ENCODE measurements around the gene DAB1.
"Not testable (repeated sequence)": the region's sequence is repeated elsewhere in the genome, so short reads cannot be mapped to it uniquely, and the experiment has no call there.

Gene DAB1

DNA sequence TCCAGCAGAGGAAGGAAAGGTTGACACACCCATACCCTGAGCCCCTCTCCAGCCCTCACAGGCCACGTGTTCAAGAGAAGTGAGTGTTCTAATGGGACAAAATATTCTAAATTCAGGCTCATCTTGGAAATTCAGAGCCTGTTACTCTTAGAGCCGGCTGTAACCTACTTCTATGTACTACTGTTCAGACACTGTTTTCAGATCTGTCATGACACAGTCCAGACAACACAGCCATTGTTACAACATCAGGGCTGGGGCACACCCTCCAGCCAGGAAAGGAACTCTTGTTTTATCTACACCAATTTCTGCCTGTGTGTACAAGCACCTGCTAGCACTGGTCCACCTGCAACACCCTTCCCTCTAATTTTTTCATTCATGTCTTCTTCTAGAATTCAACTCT is 312.7 kb downstream of the DAB1 start:
- DNase-seq: no peak

DNA sequence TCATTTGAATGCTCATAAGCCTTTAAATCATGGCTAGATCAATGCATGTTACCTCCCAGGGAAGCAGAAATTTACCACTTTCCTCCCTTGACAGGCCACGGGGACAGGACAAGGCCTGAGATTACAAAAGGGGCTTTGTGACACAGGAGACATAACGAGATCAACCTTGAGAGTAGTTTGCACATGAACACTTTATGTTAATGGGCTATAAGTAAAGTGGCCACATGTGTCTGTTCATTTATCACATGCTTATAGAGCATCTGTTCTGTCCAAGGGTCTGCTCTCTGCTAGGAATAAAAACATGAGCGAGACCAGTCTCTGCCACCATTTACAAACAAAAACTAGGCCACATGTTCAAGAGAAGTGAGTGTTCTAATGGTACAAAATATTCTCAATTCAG is 314.0 kb downstream of the DAB1 start:
- no peak for DNase-seq

DNA sequence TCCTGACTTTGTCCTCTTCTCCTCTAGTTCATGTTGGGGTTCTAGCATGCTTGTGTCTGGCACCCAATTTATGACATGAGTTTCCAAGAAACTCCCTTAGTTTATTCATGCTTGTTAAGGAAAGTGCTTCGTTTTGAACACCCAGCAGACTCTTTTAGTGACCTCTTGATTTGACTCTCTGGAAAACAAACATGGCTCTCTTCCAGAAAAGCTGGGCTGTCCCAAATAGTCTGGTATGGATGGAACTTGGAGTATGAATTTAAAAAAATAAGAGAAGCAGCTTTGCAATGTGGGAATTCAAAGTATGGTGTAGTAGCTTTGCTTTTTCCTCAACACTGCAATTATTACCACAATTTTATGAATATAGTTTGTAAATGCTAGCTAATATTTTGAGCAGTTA is 314.6 kb downstream of the DAB1 start:
- DNase-seq: no peak

GRCh38 chr1:57106296-57106695 is 317.6 kb downstream of the DAB1 start:
- no peak for DNase-seq

DNA sequence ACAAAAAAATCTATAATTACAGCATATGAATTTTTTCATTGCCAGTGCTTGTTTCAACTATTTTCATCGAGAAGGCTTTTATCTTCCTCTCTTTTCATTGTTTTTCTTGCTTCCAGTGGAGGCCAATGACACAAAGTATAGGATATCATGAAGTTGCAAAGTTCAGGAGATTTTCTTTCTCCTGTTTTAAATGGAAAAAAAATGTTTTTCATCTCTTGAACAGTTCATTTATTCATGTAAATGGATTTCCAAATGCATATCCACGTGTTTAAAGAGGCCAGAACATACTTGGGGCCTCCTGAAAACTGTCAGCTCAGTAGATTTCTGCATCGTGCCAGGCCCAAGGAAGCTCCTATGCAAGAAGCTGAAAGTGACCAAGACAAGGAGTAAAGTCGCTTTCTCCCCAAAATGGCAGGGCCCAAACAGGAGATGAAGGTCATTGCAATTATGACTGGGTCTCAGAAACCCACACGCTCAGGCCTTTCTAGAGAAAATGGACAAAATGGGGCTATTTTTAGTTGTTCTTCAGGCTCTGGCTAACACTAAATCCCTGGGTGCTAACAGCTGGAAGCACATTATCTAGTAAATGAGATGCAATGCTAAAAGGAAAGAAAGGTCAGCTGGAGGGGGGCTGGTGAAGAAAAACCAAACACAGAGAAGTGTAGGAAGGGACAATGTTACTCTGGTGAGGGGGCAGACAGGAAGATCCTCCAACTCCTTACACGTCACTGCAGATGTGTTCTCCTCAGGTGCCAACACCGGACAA is 321.1 kb downstream of the DAB1 start:
- no peak for DNase-seq

DNA sequence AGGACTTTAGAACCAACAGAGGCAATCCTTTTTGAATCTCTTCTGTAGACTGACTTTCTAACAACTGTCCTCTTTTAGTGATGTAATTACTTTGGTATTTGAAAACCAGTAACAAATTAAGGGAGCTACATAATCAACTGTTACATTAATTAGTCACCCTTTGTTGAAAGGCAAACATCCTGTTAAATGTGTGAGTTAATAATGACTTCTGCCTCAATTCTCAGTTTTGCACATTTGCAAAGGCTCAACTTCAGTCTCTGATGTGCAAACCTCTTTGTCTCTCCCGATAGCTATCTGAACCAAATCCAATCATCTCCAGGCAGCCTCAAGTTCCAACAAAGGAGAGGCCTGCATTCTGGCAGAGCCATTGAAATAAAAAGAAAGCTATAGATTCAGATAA is 322.7 kb downstream of the DAB1 start:
- no peak for DNase-seq

DNA sequence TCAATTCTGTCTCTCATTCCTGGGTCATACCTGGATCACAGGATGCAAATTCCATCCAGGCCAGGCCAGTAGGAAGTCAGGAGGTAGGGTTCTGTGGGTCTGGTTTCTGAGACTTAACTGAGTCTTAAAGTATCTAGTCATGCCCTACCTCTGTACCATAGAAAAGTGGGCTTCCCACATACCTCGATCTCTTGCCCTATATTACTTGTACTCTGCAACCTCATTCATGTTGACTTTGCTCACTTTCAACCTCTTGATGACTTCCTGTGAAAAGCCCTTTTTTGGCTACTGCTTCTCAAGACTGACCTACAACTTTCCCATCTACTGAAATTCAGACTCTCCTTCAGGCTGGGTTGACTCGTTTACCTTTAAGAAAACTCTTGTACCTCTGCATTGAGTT is 329.1 kb downstream of the DAB1 start:
- DNase-seq: no peak

GRCh38 chr1:57093122-57093521 is 330.7 kb downstream of the DAB1 start:
- no peak for DNase-seq

DNA sequence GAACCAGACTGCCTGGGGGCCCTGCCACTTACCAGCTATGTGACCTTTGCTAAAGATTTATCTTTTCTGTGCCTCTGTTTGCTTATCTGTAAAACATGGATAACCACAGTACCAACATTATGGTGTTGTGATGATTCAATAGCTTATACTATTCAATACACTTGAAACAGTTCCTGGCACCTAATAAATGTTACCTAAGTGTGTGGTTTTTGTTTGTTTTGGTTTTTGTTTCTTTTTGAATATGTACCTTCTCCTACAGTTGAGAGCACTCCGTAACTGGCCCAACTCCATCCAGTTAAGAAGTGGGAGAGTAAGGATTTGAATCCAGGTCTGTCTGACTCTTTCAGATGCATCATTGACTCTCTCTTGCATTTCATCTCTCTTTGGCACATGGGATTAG is 332.2 kb downstream of the DAB1 start:
- DNase-seq: no peak

DNA sequence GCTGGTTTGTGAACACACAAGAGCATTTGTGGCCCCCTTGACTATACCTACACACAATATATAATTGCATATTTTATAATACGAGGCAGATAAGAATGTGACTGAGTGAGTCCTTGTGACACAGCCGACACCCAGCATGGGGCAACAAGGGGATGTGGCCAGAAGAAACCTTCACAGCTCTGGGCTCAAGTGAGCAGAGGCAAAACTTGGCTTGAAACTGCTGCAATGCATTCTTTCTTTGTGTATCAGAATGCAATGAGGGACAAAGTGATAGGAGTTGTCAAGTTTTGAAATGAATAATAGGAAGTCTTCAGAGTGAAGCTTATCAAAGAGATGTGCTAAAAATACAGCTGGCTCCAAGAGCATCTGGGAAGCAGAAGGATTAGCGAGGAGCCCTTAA is 334.0 kb downstream of the DAB1 start:
- DNase-seq: no peak

GRCh38 chr1:57089221-57089620 is 334.6 kb downstream of the DAB1 start:
- DNase-seq: no peak

DNA sequence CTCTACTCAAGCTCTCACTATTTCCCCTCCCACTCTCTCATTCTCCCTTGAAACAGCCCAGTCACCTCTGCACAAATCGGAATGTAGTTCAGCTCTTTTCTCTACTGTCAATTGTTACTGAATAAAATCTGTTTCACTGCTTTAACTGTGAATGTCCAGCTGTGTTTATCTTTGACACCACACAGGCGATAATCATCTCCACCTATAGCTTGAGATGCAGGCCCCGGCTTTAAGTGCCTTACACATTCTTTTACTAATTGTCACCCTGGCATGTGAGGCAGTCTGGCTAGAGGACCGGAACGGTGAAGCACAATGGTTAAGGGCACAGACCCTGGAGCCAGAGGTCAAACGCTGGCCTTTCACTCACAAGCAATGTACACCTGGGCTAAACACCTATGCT is 335.2 kb downstream of the DAB1 start:
- DNase-seq: no peak

DNA sequence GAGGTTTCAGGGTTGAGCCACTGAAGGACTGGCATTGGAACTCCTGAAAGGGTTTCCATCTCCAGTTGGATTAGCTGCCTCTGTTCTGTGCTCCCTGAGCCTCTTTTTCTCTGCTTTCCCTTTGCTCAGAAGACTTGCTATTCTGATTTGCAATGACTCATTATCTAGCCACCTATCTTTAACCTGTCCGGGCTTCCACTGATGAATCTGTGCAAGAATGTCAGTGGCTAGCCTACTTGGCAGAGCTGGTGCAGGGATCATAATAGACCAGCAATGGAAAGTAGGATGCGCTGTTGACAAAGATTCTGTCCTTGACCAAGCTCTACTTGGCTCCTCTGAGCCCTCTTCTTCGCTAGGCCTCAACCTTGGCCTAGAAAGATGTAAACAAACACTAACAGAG is 336.2 kb downstream of the DAB1 start:
- not testable (repeated sequence) for DNase-seq

- DNase-seq: no peak
These were observed 337.7 kb downstream of the DAB1 start for GRCh38 chr1:57086154-57086553.

DNA sequence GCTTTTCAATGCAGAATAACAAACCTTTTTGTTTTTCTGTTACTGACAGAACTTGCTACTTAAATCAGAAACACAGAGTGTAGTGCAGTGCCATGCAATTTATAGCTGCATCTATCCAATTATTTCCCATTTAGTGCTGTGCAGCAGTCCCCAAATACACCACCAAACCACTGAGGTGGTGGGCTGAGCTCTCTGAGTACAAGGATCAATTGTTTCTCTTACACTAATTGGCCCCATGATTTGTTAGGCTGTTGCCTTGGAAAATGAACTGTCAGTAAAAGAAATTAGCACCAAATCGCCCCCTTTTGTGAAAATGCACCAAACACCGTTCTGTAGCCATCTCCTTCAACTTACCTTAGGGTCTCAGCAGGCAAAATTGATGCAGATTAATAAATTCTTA is 339.2 kb downstream of the DAB1 start:
- DNase-seq: no peak

- DNase-seq: no peak
These were observed 341.0 kb downstream of the DAB1 start for GRCh38 chr1:57082711-57083439.

GRCh38 chr1:57079454-57080157 is 344.3 kb downstream of the DAB1 start:
- DNase-seq: no peak

- no peak for DNase-seq
These were observed 351.3 kb downstream of the DAB1 start for GRCh38 chr1:57072401-57073110.

GRCh38 chr1:57067863-57068262 is 356.0 kb downstream of the DAB1 start:
- no peak for DNase-seq

- DNase-seq: no peak
These were observed 356.8 kb downstream of the DAB1 start for GRCh38 chr1:57066980-57067610.

GRCh38 chr1:57065442-57065841 is 358.4 kb downstream of the DAB1 start:
- no peak for DNase-seq

DNA sequence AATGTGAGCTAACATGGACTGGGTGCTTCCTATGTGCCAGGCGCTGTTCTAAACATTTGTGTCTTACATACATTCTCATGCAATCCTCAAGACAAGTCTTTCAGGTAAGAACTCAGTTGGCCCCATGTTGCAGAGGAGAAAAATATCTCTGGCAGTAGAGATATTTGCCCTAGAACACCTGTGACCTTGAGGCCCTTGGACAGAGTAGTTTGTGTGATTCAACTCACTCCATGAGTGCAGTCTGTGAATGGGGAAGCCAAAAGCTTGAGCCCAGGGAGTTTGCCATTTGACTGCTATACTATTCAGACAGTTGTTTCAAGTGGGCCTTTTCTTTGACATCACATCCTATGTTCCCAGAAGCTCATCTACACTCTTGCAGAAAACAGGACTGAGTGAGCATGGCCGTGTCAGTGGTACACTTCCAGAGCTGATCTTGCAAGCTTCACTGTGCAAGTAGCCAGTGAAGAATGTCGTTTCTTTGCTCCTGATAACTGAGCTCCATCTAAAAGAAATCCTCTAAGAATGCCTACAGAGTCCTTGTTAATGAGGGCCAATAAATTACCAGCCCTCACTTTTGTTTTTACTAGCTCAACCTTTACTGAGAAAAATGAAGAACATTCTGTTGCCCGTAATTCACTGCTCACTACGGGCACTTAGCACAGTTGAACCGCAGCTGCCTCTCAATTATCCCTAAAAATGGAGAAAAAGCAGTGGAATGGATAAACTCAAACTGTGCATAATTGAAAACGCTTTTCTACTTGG is 359.3 kb downstream of the DAB1 start:
- DNase-seq: no peak

All from NCI-H1048 (cell line).